SKM-1 (cell line): ENCODE results near the gene IGFBP5.
A peak's percentile ranks its signal among the peaks of the same experiment; 100 is the strongest.

Source experiments
- DNase-seq: peaks from one replicate; lab custom pipeline; 2025; ENCODE audit not compliant: unreplicated experiment; lab: John Stamatoyannopoulos, UW

The IGFBP5 gene

DNA sequence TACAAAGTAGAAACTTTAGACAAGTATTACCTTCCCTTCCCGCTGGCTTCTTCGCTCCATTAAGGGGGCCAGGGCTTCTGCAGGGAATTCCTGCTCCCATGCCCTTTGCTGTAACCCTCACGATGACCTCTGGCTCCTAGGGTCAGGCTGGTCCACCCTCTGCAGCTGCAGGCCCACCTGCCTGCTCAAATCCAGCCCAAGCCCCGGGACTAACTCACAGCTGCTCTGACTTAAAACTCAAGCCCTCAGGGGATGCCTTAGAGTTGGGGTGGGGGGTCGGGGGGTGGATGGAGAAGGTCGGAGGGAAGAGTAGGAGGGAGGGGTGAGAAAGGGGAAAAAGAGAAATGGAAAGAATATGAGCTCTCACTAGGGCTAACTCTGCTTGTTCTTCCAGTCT lies 4.9 kb downstream of the IGFBP5 start:
- DNase-seq = no peak

DNA sequence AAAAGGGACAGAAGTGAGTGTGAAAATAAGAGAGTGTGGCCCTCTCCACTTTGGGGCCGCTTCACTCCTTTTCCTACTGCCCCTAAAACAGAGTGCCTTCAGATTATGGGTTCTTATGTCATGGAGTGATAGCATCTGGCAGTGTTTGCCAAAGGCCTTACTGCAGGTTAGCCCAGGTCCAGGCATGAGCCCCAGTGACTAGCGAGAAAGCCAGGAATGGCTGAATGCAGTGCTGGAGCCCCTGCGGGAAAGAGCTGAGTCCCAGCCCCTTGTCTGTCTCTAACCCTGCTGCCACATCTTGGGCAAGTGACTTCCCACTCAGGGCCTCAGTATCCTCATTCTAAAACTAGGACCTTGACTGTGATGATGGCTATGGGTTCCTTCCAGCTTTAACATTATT lies 6.0 kb downstream of the IGFBP5 start:
- DNase-seq = no peak

DNA sequence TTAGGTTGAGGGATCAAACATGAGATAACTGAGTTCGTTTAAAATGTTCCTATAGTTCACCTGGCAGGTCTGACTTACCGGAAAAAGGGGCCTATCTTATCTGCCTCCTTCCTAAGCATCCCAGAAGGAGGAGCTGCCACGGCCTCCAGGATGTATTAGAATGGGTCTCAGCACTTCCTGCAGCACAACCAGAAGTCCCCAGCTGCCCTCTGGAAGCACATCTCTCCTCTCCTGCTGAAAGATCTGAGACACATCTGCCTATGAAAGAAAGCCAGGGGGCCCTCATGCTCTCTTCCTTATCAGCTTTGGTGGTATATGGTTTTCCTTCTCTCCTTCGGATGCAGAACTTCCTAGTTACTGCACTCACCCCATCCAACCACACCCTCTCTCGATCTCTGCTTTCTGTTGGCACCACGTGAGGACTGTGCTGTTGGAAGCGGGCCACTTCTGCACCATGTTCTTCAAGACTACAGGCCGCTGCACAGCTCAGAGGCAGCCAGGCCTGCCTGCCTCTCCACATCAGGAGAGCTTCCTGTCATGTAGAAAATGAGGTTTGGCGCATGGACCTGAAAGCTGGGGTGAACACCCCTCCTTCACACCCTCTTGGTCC lies 6.5 kb downstream of the IGFBP5 start:
- no peak for DNase-seq

DNA sequence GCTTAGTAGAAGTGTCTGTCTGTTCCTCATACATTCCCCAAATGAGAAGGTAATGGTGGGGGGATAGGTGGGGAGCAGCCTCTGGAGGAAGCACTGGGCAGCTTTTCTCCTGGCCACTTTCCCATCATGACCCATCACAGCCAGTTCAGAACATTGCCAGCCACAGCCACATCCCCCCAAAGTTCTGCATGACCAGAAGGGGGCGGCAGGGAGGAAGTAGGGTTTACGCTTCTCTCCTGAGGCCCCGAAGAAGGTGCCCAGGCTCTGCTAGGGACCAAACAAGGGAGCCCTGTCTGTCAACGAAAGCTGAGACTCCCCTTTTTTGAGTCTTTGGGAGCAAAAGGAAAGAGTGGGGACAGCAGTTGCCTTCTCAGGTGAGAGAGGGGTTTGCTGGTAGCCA lies 7.7 kb downstream of the IGFBP5 start:
- no peak for DNase-seq

DNA sequence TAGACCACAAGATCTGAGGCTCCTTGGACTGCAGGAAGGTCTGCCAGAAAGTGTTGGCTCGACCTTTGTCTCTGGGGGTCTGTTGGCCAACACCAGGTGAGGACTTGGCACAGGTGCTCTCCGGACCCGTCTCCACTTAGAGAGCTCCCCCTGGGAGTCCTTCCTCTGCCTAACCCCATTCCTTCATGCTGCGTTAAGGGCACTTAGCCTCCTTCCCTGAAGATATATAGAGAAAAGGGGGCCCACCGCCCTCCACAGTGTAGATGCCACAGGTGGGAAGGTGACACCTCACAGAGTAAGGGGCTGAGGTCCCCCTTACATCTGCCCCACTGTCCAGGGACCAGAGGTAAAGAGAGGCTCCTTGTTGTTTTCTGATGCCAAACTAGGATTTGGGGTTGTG lies 8.2 kb downstream of the IGFBP5 start:
- no peak for DNase-seq

DNA sequence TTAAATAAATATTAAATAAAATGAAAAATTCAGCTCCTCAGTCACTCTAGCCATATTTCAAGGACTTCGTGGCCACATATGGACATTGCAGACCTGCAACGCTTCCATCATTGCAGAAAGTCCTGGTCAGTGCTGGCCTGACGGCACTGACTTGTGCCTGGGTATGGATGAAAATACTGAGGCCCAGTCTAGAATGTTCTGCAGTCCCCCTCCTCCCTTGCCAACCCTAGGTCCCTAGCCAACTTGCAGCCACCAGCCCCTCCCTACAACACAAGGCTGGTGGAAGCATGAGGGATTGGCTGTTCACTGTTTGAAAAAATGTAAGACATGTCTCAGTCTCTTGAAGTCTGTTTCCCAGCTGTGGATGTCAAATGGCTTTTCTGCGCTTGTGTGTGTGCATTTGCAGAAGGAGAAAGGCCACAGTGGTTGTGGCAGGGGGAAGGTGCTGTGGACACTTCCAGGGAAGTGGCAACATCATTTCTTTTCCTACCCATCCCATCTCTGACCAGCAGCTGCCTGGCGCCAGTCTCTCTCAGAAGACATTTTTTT lies 9.9 kb downstream of the IGFBP5 start:
- no peak for DNase-seq

DNA sequence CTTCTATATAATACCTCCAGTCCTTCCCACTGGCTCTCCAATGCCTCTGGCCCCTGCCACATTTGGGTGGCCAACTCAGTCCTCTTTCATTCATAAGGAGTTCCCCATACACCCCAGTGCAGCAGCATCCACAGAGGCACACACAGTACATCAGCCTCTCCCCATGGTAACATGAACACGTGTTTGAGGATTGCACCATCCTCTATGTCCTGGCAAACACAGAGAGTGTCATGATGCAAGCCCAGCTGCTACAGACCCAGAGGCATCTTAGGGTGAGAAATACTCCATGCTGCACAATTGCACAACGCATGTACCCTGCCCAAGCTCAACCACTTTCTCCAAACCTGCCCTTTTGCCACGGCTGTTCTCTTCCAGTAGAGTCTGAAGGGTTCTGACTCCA lies 11.5 kb downstream of the IGFBP5 start:
- peak; percentile 89 for DNase-seq

DNA sequence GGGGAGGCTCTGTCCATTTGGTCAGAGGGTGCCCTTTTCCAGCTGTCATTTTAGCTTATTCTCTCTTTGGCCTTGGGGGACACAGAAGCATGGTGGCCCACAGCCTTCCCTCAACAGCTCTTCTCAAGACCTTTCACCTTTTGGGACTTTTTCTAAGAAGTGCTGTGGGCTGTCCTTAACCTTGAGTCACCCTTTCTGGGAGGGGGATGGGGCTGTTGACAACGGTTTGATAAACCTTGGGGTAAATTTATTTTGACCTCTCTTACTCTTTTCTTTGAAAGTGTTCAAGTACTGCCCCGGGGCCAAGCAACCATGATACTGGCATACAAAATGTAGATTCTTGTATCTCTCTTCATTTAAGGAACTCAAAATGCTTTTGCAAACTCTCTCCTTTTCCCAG lies 13.7 kb downstream of the IGFBP5 start:
- DNase-seq = no peak

DNA sequence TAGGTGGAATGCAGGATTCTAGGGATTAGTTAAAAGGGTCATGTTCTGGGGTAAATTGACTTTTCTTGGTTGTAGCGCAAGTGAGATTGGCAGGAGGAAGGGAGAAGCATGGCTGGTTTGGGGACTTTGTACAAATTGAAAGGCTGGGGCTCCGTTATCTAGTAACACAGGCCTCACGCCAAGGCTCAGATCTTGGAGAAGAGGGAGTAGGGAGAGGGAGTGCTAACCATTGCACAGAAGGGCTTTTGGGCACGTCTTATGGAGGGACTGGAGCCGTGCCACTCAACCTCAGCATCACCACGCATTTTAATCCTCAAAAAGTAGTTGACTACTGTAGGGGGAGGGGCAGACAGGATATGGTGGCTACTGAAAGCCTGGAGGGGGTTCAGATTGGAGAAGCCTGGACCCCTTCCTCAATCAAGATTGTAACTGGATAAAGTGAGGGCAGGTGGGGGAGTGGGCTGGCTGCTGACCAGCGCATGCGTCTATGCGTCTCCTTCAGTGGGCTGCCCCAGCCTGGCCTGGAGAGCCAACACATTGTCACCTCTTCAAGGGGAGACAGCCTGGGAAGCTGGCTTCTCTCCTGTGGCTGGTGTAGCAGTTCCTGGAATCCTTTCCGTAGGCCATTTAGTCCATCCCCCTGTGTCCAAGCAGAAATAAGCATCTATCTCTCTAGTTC lies 14.3 kb downstream of the IGFBP5 start:
- DNase-seq = no peak

DNA sequence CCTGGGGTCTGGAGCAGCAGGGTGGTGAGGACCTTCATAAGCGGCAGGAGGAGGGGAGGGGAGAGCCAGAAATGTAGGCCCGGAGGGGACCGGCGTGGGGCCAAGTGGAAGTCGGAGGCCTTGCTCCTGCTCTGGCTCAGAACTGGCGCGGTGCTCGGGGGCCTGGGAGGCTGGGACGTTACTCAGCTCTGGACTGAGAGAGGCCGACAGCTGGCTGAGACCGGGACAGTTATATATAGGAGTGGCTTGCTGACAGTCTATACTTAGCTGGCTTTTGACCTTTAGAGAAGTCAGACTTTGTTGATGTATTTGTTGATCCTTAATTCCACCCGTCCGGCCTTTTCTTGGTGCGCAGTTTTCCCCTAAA lies 15.7 kb downstream of the IGFBP5 start:
- no peak for DNase-seq

DNA sequence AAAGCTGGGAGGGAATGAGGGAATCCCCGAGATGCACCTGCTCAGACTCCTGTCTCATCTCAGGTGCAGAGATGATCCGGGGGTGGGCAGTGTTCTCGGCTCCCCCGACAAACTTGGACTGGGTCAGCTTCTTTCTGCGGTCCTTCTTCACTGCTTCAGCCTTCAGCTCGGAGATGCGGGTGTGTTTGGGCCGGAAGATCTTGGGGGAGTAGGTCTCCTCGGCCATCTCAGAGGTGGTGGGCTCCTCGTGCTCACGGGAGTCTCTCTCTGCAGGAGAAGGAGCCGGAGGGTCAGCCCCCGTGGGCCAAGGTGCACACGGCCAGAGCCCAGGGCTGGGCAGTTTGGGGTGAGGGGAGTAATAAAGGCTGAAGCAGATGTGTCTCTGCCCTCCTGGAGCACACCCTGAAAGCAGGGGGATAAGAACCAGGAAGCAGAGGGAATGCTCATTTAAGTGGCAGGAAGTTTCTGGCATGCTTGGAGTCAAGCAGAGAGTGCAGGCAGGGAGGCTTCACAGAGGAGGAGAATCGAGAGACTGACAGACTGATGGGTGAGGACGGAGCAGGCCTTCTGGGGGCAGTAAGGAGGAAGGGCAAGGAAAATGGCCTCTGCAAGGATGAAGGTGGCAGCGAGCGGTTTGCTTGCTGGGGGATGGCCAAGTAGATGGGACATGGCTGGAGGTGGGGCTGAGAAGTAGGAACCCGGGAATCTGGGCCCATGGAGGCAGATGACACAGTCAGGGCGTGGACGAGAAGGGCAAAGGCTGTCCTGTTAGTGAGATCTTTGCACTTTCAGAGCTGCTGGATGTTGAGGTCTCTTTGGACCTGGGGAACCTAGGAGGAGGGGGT lies 16.3 kb downstream of the IGFBP5 start:
- DNase-seq = no peak

DNA sequence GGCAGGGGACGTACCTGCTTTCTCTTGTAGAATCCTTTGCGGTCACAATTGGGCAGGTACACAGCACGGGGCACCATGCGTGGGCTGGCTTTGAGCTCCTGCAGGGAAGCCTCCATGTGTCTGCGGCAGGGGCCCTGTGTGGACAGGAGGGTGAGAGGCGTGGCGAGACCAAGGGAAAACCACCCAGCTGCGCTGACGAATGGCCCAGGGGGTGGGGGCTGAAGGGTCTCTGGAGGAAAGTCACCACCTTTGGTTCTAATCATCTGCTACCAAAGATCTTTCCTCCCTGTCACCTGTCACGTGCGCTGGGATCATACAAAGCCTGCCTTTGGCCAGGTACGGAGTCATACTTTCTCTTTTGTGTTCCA lies 17.3 kb downstream of the IGFBP5 start:
- DNase-seq = no peak

DNA sequence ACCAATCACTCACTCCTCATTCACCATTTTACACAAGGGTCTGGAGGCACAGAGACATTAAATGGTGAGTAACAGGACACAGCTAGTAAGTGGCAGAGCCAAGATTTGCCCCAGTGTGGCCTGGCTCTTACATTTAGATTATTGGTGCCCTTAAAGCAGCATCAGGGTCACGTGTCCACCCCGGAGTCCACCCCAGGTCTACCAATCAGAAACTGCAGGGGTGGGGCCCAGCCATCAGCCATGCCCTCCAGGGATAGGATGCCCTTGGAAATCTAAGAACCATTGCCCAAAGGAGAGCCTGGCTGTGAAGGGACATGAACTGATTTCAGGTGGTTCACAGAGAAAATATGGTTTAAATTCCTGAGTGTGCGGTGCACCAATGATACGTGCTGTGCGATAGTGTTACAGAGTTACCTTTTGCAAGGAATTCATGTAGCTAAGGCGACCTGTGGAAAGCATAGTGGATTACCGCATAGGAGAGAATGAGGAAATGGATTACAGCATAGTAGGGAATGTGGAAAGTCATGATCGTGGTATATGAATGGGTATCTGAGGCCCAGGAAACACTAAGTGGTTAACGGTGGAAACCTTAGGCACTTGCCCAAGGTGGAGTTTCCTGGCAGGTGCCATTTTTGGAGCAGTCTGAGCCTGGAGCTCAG lies 17.8 kb downstream of the IGFBP5 start:
- DNase-seq = no peak

DNA sequence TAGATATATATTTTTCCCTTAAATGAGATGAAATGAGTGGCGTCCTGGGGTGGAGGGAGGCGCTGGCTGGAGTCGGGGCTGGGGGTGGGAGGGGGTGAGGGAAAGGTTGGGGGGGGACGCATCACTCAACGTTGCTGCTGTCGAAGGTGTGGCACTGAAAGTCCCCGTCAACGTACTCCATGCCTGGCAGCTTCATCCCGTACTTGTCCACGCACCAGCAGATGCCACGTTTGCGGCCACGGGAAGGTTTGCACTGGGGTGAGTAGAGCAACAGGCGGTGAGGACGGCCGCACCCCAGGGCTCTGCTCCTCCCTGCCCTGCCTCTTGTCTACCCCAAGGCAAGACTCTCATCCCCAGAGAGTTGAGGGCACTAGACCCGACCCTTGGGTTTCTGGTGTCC lies 18.7 kb downstream of the IGFBP5 start:
- DNase-seq = no peak

DNA sequence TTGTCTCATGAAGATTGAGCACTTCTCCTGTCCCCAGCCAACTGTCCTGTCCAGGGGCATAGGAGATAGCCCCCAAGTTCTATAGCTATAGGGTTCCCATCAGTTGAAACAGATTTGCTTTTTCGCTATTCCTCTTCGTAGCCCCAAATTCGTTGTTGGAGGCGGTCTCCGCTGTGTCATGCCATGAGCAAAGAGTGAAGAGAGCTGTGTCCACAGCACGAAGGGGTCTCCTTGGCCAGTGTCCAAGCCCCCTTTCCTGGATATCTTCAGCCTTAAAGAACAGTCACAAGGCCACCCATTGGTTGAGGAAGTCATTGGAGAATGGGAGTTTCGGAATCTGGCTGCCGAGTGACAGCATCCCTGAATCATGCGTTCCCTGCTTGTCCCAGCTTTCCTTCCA lies 21.0 kb downstream of the IGFBP5 start:
- DNase-seq = no peak

DNA sequence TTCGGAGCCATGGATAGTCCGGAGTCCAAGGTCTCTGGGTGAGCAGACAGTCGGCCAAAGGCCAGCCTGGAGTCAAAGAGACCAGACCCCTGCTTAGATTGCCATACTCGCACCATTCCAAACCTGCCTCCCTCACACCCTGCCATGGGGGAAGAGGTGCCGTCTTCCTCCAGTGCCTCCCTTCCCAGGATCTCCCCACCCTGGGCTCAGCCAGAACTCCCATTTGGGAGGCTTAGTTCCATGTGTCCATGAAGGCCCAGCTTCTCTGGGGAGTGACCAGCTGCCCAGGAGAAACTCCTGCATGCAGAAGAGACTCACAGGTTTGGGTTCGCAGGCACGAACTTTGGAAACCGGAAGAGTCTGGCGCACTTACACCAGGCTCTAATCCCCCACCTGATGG lies 21.7 kb downstream of the IGFBP5 start:
- no peak for DNase-seq

DNA sequence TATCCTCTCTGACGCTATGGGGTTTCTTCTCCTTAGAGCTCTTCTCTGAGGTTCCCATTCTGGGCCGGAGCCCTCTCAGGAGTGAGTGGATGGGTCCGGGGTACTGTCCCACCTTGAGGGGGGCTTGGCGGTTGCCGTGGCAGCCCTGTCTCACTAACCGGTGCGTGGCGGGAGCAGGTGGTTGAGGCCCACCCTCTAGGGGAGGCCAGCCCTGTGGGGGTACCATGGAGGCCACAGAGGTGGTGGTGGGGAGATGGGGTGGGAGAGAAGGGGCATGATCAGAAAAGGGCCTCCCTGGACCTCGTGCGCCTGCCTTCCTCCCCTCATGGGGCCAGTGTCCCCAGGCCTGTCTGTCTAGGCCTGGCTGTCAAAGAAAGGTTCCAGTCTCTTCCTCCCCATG lies 22.3 kb downstream of the IGFBP5 start:
- no peak for DNase-seq

DNA sequence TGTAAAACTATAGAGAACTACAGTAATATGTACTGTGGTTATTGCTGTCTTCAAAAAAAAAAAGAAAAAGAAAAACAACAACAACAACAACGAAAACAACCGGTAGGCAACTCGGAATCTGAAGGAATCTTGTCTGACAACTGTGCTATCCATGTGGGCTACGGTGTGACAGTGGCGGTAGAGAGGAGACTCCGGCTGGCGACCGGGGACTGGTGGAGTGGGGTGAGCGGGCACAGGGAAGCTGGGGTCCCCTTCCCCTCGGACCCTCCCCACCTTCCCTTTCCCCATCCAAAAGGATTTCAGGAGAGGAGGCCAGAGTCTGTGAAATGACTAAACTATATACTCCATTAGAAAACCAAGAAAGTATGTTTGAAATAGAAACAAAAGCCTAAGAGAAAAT lies 22.9 kb downstream of the IGFBP5 start:
- no peak for DNase-seq

DNA sequence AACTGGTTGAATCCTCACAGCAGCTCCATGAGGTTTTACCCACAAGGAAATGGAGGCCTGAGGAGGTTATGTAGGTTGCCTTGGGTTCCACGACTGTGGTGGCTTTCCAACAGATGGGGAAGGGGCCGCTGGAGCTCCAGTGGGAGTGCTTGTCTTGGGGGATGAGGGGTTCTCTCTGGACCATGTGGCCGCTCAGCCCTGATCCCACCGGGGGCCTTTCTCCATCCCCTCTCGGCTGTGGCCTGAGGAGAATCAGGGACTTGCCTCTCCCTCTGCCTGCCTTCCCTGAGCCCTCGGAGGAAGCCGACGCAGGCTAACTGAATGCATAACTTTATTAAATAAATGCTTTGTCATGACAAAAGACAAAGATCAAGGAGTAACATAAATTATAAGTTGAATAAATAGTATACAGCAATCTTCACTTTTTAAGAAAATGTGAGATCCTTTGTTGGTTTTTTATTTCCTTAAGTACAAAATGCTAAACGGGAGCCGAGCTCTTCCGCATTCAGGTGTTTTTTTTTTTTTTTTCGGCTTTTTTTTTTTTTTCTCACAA lies 23.5 kb downstream of the IGFBP5 start:
- no peak for DNase-seq

DNA sequence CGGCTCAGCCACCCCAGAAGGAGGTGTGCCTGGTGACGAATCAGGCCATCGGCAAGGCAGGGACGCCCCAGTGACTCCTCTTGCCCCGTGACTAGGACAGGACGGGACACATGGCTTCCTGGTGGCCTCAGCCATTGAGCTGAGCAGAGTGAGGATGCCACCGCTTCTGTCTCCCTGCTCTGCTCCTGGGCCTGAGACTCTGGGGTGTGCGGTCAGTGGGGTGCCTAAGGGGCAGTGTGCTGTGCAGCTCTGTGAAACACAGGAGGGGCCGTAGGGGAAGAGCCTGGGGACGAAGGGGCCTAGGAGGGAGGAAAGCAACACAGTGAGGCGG lies 24.3 kb downstream of the IGFBP5 start:
- no peak for DNase-seq

DNA sequence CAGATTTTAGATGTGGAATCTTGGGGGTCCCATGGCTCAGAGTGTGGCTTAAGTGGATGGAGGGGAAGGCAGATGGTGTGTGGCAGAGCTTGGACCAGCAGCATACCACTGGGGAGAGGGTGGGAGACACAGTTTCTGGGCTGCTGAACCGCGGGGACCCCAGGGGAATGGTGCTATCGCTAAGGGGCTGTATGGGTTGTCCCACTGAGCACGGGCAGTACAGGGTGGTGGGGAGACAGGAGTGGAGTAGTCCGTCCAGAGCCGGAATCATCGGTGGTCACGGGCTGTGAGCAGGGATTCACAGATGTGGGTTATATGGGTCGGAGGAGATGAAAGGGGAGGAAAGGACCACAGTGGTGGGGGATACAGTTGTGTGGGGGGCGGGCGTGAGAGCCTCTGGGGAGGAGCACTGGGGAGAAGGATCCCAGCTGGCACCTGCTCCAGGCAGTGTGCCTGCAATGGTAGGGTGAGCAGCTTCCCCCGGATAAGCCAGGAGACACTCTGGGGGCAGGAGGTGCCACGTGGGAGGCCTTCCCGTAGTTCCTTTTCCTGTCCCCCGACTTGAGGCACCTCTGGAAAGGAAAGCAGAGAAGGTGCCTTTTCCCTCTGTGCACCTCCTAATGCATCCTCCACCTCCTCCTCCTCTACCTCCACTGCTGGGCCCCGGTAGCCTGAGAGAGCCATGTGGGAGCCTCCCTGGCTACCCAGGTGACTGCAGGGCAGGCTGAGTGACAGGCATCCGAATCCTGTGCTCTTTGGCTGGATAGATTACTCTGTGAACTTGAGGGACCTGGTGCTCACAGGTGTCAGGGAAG lies 24.9 kb downstream of the IGFBP5 start:
- DNase-seq = no peak
